GM12873 (cell line): ENCODE data around the gene HOXC4.

ENCODE experiments used
- TF ChIP-seq, protein P1 (sequence below): IDR thresholded peaks from 2 replicates; pipeline ENCODE4 v1.5.1; 2012; ENCODE audit warnings: low read depth, mild to moderate bottlenecking, moderate library complexity, low read length, control low read depth; ENCODE audit not compliant: insufficient read depth; ENCODE audit errors: missing control alignments

HOXC4 gene

DNA sequence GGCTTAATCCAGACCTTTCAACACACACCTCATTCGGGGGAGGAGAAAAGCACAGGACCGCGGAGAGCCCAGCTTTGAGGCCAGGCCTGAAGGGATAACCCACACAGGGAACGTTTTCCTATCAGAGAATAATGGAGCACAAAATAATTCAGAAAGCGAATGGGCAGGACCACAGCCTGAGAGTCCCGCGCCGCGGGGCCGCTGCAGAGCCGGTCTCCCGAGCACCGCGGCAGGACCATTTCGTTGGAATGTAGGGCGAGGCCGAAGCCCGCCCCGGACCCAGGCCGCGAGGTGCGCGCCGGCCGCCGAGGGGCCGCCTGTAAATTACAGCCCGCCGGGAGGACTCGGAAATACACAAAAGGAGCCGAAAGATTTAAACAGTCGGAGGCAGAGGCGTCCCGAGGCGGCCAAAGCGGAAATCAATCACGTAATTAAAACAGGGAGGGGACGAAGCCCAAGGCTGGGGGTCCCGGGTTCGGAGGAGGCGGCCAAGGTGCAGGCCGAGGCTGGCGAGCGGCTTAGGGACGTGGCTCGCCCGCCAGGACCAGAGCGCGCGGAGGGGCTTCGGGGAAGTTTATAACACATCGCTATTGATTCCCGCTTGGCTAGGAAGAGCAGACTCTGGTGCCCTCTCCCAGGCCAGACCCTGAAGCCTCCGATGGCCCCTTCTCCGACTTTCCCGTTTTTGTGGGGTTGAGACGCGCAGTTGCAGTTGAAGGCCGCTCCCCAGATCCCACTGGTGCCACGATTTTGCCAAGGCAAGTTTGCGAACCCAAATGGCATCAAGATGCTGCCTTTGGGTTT is 6.3 kb upstream of the HOXC4 start:
- TF ChIP-seq, protein P1, sequence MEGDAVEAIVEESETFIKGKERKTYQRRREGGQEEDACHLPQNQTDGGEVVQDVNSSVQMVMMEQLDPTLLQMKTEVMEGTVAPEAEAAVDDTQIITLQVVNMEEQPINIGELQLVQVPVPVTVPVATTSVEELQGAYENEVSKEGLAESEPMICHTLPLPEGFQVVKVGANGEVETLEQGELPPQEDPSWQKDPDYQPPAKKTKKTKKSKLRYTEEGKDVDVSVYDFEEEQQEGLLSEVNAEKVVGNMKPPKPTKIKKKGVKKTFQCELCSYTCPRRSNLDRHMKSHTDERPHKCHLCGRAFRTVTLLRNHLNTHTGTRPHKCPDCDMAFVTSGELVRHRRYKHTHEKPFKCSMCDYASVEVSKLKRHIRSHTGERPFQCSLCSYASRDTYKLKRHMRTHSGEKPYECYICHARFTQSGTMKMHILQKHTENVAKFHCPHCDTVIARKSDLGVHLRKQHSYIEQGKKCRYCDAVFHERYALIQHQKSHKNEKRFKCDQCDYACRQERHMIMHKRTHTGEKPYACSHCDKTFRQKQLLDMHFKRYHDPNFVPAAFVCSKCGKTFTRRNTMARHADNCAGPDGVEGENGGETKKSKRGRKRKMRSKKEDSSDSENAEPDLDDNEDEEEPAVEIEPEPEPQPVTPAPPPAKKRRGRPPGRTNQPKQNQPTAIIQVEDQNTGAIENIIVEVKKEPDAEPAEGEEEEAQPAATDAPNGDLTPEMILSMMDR: no peak

DNA sequence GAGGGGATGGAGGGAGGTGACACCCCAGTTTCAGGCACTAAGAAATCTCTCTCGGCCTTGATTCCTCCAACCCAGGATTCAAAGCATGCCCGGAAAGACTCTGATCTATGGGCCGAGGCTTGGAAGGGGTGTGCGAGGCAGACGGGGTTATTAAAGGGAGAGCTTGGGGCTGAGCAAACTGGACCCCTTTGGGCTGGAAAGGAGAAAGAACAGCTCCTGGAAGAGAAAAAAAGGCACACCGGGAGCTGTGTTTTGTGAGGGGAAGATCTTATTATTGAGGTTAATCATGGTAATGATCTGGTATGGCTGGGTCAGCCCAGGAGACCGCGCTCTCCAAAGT is 5.7 kb upstream of the HOXC4 start:
- TF ChIP-seq, protein P1: no peak

DNA sequence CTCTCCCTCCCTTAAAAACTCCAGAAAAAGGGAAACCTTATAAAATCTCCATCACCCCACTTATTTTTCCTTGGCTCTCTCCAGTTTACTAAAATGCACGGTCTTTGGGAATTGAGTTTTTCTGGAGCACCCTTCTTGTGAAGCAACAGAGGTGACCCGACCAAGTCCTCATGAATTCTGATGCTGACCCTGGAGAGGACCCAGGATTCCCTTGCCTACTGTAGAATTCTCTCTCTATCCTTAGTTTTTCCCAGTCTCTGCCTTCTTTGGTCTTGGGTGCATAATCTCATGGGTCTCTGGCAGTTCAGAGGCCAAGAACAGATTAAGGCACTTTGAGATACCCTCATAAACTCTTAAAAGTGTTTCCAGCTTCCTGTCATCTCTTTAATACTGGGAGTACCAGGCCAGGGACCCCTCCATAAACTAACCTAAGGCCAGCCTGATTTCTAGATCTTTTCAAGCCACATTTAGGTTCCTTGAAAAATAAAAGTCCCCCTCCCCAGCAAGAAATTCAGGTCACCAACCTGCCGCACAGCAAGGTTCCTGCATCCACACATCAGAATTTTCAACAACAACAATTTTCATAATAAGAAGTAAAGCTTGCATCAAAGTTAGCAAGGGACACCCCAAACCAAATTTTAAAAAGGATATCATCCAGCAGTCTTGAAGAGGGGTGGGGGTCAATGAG is 5.1 kb upstream of the HOXC4 start:
- TF ChIP-seq, protein P1: no peak

DNA sequence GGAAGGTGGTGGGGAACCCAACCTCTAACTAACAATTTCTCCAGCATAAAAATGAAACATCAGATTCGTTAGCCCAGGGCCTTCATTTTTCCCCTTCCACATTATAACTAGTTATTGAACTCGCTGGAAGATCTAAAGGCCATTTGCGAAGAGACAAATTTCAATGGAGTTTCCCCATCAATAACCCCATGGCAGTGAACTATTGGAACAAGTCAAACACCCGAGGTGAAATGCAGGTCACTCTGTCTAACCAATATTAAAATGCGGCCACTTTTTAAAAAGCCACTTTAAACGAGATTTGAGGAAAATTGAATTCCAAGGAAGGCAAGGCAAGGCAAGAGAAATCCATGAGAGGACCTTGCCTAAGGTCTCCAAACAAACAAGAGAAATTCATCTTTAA is 4.5 kb upstream of the HOXC4 start:
- TF ChIP-seq, protein P1: no peak

DNA sequence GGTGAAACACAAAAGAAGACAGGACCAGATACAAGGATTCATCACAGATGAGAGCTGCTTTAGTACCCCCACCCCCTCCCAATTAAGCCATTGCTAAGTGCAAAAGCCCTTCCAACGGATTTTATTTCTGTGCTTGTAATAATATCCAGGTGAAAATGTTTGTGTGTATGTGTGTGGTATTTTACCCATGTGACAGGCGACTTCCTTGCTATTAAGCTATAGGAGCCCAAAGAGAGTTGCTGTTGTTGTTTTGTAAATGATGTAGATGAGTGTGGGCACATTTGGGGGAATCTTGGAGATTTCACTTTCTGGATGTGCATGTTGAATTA is 3.2 kb upstream of the HOXC4 start:
- TF ChIP-seq, protein P1: no peak

DNA sequence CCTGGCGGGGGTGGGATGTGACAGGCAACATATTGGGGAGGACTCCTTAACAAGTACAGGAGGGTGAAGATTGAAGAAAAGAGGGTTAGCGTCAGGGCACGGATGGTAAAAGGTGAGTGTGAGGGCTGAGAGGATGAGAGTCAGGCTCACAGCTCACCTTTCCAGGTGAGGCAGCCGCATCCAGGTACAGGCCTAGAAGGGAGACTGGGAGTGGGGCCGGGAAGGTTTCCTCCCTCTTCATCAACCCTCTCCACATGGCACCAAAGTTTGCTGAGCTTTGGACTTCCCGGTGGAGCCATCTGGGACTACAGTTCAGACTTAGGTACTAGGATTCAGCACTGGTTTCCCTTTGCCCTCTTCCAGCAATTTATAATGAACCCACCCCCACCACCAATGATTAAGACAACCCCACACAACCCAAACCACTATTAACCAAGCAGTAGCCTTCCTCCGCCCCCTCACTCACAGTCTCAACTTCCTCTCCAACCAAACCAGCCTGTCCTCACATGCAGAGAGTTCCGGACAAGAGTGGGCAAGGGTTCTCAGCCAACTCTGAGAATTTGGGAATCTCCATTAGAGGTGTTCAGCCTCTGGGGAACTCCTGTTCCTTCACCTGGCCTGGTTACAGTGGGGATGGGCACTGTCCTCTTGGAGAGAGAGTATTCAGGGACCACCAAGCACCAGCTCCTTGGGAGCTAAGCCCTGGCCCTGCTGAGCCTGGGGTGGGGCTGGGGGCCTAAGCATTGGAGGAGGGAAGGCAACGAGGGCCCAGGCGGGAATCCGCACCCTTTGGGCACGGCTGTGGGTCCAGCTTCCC is 2.4 kb upstream of the HOXC4 start:
- TF ChIP-seq, protein P1: no peak

DNA sequence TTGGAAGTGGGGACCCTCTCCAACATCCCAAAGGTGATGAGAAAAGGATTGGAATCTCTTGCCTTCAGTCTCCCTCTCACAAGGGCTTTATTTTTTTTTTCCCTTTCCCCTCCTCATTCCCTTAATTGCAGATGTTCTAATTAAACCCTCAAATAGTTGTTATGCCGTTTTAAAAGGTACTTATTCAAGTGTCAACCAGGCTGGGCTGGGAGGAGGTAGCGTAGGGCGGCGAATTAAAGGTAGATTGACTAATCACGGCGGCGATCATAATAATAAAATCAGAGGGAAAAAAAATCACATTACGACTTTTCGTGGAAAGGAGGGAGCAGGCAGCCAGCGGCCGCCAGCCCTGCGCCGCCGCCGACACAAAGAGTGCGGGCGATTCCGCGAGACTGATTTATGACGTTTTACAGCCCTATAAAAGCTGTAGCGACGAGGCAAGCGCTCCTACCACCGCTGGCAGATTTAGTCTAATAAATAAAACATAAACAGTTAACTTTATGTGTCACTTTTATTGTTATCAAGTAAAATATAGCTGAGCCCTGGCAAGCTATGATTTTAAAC is 1.7 kb upstream of the HOXC4 start:
- TF ChIP-seq, protein P1: no peak
